Measurements from ENCODE around the gene RPL21.

Gene RPL21

GRCh38 chr13:27288392-27288791 lies 37.0 kb downstream of the RPL21 start:
- TF ChIP-seq POLR2AphosphoS5 (IDR thresholded peaks at IDR 0.05; ENCODE audit: low read depth, low read length) = no peak
- no peak for TF ChIP-seq TAF1 (IDR thresholded peaks at IDR 0.05; ENCODE audit: borderline replicate concordance, insufficient read depth, low read length)
- no peak for TF ChIP-seq FOXP2 (optimal IDR thresholded peaks at IDR 0.05; ENCODE audit: borderline replicate concordance, extremely low read depth, extremely low read length, insufficient read depth)
- no peak for TF ChIP-seq REST (IDR thresholded peaks at IDR 0.05; ENCODE audit: insufficient read depth in 1 of 2, low read depth in 2 of 2, low read length in 2 of 2)
- TF ChIP-seq SIN3A (IDR thresholded peaks at IDR 0.05; ENCODE audit: borderline replicate concordance, insufficient read depth, low read length) = no peak

GRCh38 chr13:27289011-27289665 lies 37.8 kb downstream of the RPL21 start:
- TF ChIP-seq TAF1 (IDR thresholded peaks at IDR 0.05; ENCODE audit: borderline replicate concordance, insufficient read depth, low read length) = no peak
- no peak for TF ChIP-seq REST (IDR thresholded peaks at IDR 0.05; ENCODE audit: insufficient read depth in 1 of 2, low read depth in 2 of 2, low read length in 2 of 2)
- TF ChIP-seq SIN3A (IDR thresholded peaks at IDR 0.05; ENCODE audit: borderline replicate concordance, insufficient read depth, low read length) = no peak
- TF ChIP-seq POLR2AphosphoS5 (IDR thresholded peaks at IDR 0.05; ENCODE audit: low read depth, low read length) = no peak
- no peak for TF ChIP-seq FOXP2 (optimal IDR thresholded peaks at IDR 0.05; ENCODE audit: borderline replicate concordance, extremely low read depth, extremely low read length, insufficient read depth)

- TF ChIP-seq FOXP2 (optimal IDR thresholded peaks at IDR 0.05; ENCODE audit: borderline replicate concordance, extremely low read depth, extremely low read length, insufficient read depth) (no peak), TAF1 (IDR thresholded peaks at IDR 0.05; ENCODE audit: borderline replicate concordance, insufficient read depth, low read length) (no peak), REST (IDR thresholded peaks at IDR 0.05; ENCODE audit: insufficient read depth in 1 of 2, low read depth in 2 of 2, low read length in 2 of 2) (no peak), SIN3A (IDR thresholded peaks at IDR 0.05; ENCODE audit: borderline replicate concordance, insufficient read depth, low read length) (no peak), POLR2AphosphoS5 (IDR thresholded peaks at IDR 0.05; ENCODE audit: low read depth, low read length) (no peak)
Observed at GRCh38 chr13:27290715-27291114, 39.4 kb downstream of the RPL21 start.

- TF ChIP-seq REST (IDR thresholded peaks at IDR 0.05; ENCODE audit: insufficient read depth in 1 of 2, low read depth in 2 of 2, low read length in 2 of 2) (no peak), TAF1 (IDR thresholded peaks at IDR 0.05; ENCODE audit: borderline replicate concordance, insufficient read depth, low read length) (no peak), POLR2AphosphoS5 (IDR thresholded peaks at IDR 0.05; ENCODE audit: low read depth, low read length) (no peak), FOXP2 (optimal IDR thresholded peaks at IDR 0.05; ENCODE audit: borderline replicate concordance, extremely low read depth, extremely low read length, insufficient read depth) (no peak), SIN3A (IDR thresholded peaks at IDR 0.05; ENCODE audit: borderline replicate concordance, insufficient read depth, low read length) (no peak)
Observed at GRCh38 chr13:27293076-27293691, 41.8 kb downstream of the RPL21 start.

All from PFSK-1 (cell line).